CD4-positive, alpha-beta memory T cell (primary cell): ENCODE results near the gene CAMK1G. TPM values are rescaled to one million over a fixed set of nuclear protein-coding genes. Genes with fewer than 3 reads are reported as not detected.
A peak's percentile ranks its signal among the peaks of the same experiment; 100 is the strongest.

Experiments
- CTCF ChIA-PET: fragments of 350-600 bp; sonication (Branson Sonifier 250); formaldehyde crosslinking; loops from one replicate; lab custom pipeline; 2021; ENCODE audit warnings: inconsistent platforms; ENCODE audit not compliant: partially characterized antibody; lab: Charles Lee
- POLR2A ChIA-PET: fragments of 350-600 bp; sonication (Branson Sonifier 250); formaldehyde crosslinking; loops from one replicate; lab custom pipeline; 2021; ENCODE audit not compliant: partially characterized antibody; lab: Charles Lee
- DNase-seq, 5 donors: peaks; one replicate each; pipeline versions ENCODE4 v3.0.0 to v3.0.0-alpha.2; 2020 to 2022; ENCODE audit warnings: mixed read lengths in 1 of 5
- H3K27ac ChIP-seq: one replicate; pipeline ENCODE4 v1.7.0; 2013; ENCODE audit warnings: low read depth, low read length
- H3K27me3 ChIP-seq: 2 replicates; pipeline ENCODE4 v1.7.0; 2013; ENCODE audit warnings: mild to moderate bottlenecking, low read length, moderate library complexity; ENCODE audit not compliant: insufficient read depth
- H3K36me3 ChIP-seq: 2 replicates; pipeline ENCODE4 v1.7.0; 2013; ENCODE audit warnings: mild to moderate bottlenecking, low read length, moderate library complexity; ENCODE audit not compliant: insufficient read depth
- H3K4me1 ChIP-seq: 2 replicates; pipeline ENCODE4 v1.7.0; 2013; ENCODE audit warnings: mild to moderate bottlenecking, low read length, moderate library complexity; ENCODE audit not compliant: insufficient read depth
- H3K4me3 ChIP-seq, 2 donors: one replicate each; pipeline ENCODE4 v1.7.0; 2013; ENCODE audit warnings: low read length in 2 of 2, mild to moderate bottlenecking in 1 of 2
- H3K9me3 ChIP-seq, 2 donors: one replicate each; pipeline ENCODE4 v1.7.0; 2013; ENCODE audit warnings: low read length in 2 of 2, control low read depth in 1 of 2; ENCODE audit not compliant: control insufficient read depth in 1 of 2
- H3K27ac Mint-ChIP-seq, 7 donors: one replicate each; pipeline ENCODE4 v1.8.0; 2020 to 2021; ENCODE audit warnings: mixed read lengths in 7 of 7, mild to moderate bottlenecking in 6 of 7, inconsistent platforms in 3 of 7, moderate library complexity in 3 of 7
- H3K27me3 Mint-ChIP-seq, 2 donors: one replicate each; pipeline ENCODE4 v1.8.0; 2020 to 2021; ENCODE audit warnings: mixed read lengths in 2 of 2
- H3K36me3 Mint-ChIP-seq, 2 donors: one replicate each; pipeline ENCODE4 v1.8.0; 2020 to 2021; ENCODE audit warnings: mixed read lengths in 2 of 2, inconsistent platforms in 1 of 2, mild to moderate bottlenecking in 1 of 2
- H3K4me1 Mint-ChIP-seq, 4 donors: one replicate each; pipeline ENCODE4 v1.8.0; 2020 to 2021; ENCODE audit warnings: mixed read lengths in 4 of 4, mild to moderate bottlenecking in 1 of 4
- H3K4me3 Mint-ChIP-seq, 8 donors: one replicate each; pipeline ENCODE4 v1.8.0; 2020 to 2021; ENCODE audit warnings: mixed read lengths in 8 of 8, mild to moderate bottlenecking in 7 of 8, moderate library complexity in 6 of 8, inconsistent platforms in 3 of 8
- H3K9me3 Mint-ChIP-seq, 8 donors: one replicate each; pipeline ENCODE4 v1.8.0; 2020 to 2021; ENCODE audit warnings: mixed read lengths in 8 of 8, mild to moderate bottlenecking in 5 of 8, inconsistent platforms in 3 of 8, moderate library complexity in 1 of 8
- intact Hi-C: fragments of 100-400 bp; cut with micrococcal nuclease; formaldehyde crosslinking; loops from one replicate; pipeline ENCODE4 v1.15.1; 2023
- polyA plus RNA-seq, 2 donors: library from polyadenylated mRNA; unstranded; fragments of 300-500 nt; fragmentation: Illumina TruSeq; gene quantifications; one replicate each; pipeline ENCODE4 v1.2.3, GENCODE V29; 2021
- total RNA-seq, 2 experiments: library from RNA; stranded (reverse); gene quantifications; one replicate each; pipeline ENCODE4 v1.2.3, GENCODE V29; 2021

Gene CAMK1G
- total and polyA plus RNA-seq, 4 experiments from 2014 or later = not detected

DNA sequence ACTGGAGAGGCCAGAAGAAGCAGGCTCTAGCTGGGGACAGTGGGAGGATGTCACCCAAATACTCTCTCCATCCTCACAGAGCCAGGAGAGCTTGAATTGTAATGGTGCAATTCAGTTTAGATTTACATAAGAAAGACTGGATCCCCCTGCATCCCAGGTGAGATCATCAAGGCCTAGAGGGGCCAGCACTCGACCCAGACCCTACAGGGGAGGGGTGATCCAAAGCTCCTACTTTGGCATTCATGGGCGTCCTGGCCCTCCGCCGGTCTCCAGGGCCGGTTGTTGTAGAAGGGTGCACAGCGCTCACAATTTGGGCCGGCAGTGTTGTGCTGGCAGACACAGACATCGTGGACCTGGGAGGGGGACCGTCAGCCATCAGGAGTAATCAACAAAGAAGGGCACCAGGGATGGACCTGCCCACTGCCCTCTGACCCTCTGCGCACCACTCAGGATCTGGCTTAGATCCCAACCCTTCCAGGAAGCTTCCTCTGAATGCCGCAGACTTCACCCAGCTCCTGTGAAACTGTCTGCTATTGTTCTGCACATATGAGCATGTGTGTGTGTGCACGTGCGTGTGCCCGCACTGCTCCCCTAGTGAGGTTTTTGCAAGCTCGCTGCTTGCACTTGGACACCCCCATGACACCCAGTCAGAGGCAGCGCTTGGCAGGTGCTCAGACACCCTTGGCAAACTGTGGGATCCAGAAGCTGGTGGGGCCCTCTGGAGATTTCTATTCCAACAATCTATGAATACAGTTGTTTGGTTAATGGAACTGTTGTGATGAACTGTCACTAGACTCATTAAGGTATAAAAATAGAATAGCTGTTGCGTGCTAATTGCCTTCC, 47.1 kb downstream of the CAMK1G start:
- Mint-ChIP-seq H3K4me3 (no peak overlapping the region), H3K9me3 (peaks cover 0 to 1% (median 0%) of the 10 kb centered on the region in 8 donors), H3K36me3 (no peaks in the 10 kb centered on the region), H3K27ac (peak overlapping the region in 1 of 7 donors; percentile 68), H3K4me1 (peaks cover 2 to 19% (median 7%) of the 10 kb centered on the region in 4 donors), H3K27me3 (no peaks in the 10 kb centered on the region)
- H3K27me3 ChIP-seq = no peaks in the 10 kb centered on the region
- H3K36me3 ChIP-seq = no peaks in the 10 kb centered on the region
- ChIA-PET POLR2A (no interaction called here), CTCF (interaction anchor here (0.9 to 3.7 kb wide), 10 partner anchors 8 to 64 kb away, joined by 3 to 17 read pairs (median 4); no protein-coding TSS in a partner anchor)
- DNase-seq = no peak
- H3K27ac ChIP-seq = no peak overlapping the region
- peaks cover 4% of the 10 kb centered on the region for H3K4me1 ChIP-seq
- H3K9me3 ChIP-seq = no peaks in the 10 kb centered on the region
- H3K4me3 ChIP-seq = no peak overlapping the region
- intact Hi-C loops = no loop called here

DNA sequence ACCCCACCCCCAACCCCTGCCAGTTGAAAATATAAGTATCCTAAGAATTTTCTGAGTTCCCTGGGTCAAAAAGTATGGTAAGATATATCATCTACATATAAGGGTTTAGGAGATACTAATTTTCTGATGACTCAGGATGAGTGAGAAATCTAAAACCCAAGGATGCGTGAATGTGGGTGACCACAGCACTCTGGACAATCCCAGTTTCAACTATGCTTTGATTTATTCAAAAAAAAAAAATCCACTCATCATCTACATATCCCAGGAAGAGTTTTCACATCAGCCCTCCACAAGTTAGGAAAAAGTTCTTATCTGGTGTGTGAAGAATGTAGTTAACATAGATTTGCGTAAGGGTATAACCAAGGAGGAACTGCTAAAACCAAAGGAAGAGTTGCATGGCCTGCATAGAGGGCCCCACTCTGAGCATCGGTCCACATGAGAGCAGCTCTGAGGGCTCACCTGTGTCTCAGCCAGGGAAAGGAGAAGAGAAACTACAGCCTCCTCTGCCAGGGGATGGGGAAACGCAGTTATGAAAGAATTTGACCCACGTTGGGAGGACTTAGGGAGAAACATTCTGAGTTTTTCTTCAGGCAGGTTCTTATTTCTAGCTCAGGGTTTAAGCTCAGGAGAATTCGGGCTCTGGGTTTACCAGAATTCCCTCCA, 50.0 kb downstream of the CAMK1G start:
- no peaks in the 10 kb centered on the region for H3K9me3 ChIP-seq
- peak overlapping the region in 1 of 7 donors; percentile 36 for H3K27ac Mint-ChIP-seq
- no peaks in the 10 kb centered on the region for H3K27me3 ChIP-seq
- intact Hi-C loops = no loop called here
- H3K36me3 Mint-ChIP-seq = no peaks in the 10 kb centered on the region
- H3K27me3 Mint-ChIP-seq = no peaks in the 10 kb centered on the region
- H3K27ac ChIP-seq = no peak overlapping the region
- no peak for DNase-seq
- H3K4me3 ChIP-seq = no peak overlapping the region
- ChIA-PET POLR2A (no interaction called here), CTCF (no interaction called here)
- peaks cover 1 to 7% (median 4%) of the 10 kb centered on the region in 4 donors for H3K4me1 Mint-ChIP-seq
- H3K4me3 Mint-ChIP-seq = no peak overlapping the region
- no peaks in the 10 kb centered on the region for H3K4me1 ChIP-seq
- H3K9me3 Mint-ChIP-seq = no peaks in the 10 kb centered on the region
- H3K36me3 ChIP-seq = no peaks in the 10 kb centered on the region

DNA sequence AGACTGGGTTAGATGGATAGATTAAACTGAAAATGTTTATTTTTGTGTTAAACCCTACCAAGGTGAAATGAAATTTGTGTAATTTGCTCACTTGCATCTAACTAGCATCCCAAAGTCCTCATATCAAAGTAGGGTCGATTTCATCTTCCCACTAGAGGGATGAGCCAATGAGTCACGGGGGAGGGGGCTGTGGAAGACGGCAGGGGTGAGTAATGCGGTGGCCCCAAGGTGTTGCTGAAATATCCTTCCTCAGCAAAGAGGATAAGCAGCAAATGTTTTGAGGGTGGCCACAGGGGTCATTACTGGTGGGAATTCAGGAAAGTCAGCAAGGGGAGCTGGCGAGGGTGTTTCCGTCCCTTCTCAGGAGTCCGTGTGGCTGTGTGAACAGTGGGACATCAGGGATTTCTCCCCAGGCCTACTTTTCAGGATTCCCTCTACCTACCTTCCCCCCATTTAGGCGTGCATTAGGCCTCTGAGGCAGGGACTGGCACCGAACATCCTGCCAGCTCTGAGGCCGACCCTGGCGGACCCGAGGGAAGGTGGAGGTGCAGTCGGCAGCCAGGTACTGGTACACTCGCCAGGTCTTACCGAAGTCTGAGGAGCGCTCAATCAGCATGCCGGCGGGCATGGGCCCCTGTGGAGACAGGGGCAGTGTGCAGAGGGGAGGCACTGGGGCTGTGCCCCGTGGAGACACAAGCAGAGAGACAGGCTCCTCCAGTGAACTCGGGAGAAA, 50.7 kb downstream of the CAMK1G start:
- Histone ChIP-seq H3K9me3 (no peaks in the 10 kb centered on the region), H3K27me3 (no peaks in the 10 kb centered on the region), H3K4me1 (no peaks in the 10 kb centered on the region), H3K27ac (no peak overlapping the region), H3K4me3 (no peak overlapping the region), H3K36me3 (no peaks in the 10 kb centered on the region)
- intact Hi-C loops = no loop called here
- no peak for DNase-seq
- ChIA-PET CTCF (interaction anchor here (1.0 kb wide), 1 partner anchor 57 kb away, joined by 3 read pairs; no protein-coding TSS in a partner anchor), POLR2A (no interaction called here)
- no peaks in the 10 kb centered on the region for H3K9me3 Mint-ChIP-seq
- H3K27me3 Mint-ChIP-seq = no peaks in the 10 kb centered on the region
- peaks cover 1 to 7% (median 4%) of the 10 kb centered on the region in 4 donors for H3K4me1 Mint-ChIP-seq
- no peak overlapping the region for H3K4me3 Mint-ChIP-seq
- H3K36me3 Mint-ChIP-seq = no peaks in the 10 kb centered on the region
- no peak overlapping the region for H3K27ac Mint-ChIP-seq

DNA sequence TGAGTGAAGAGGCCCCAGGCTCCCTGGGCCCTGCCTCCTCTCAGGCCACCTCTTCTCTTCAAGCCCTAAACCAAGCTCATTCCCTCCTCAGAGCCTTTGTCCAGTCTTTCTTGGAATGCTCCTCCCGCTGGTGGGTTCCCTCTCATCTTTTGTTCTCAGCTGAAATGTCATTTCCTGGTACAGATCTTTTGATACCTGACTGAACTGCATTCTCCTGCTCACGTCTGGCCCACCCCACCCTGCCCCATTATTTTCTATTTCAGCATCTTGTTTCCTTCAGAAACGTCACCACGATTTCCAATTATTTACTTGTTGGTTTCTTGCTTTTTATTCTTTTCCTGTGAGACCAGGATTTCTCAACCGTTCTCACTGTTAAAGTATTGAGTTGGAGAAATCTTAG, 52.3 kb downstream of the CAMK1G start:
- Mint-ChIP-seq H3K36me3 (no peaks in the 10 kb centered on the region), H3K4me1 (peaks cover 1 to 7% (median 4%) of the 10 kb centered on the region in 4 donors), H3K9me3 (no peaks in the 10 kb centered on the region), H3K27me3 (no peaks in the 10 kb centered on the region), H3K27ac (peak overlapping the region in 1 of 7 donors; percentile 43), H3K4me3 (no peak overlapping the region)
- Histone ChIP-seq H3K27me3 (no peaks in the 10 kb centered on the region), H3K4me1 (no peaks in the 10 kb centered on the region), H3K4me3 (no peak overlapping the region), H3K36me3 (no peaks in the 10 kb centered on the region), H3K27ac (no peak overlapping the region), H3K9me3 (no peaks in the 10 kb centered on the region)
- intact Hi-C loops = no loop called here
- CTCF ChIA-PET = interaction anchor here (0.9 kb wide), 1 partner anchor 66 kb away, joined by 3 read pairs; no protein-coding TSS in a partner anchor
- POLR2A ChIA-PET = no interaction called here
- no peak for DNase-seq

DNA sequence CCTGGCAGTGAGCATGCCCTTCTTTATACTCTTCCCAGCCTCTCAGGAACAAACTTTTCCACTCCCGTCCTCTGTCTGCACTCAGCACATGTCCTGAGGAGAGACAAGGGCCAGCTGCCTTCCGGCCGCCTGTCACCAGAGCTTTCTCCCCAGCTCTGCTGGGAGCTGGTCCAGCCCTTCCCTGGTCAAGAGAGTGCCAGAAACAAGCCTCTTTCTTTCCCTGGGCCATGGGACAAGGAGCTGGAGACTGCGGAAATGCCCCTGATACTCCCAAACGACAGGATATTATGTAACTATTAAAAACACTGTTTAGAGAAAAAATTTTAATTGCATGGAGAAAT, 58.3 kb downstream of the CAMK1G start:
- H3K27me3 Mint-ChIP-seq = no peaks in the 10 kb centered on the region
- Histone ChIP-seq H3K27me3 (no peaks in the 10 kb centered on the region), H3K9me3 (no peaks in the 10 kb centered on the region), H3K4me1 (no peaks in the 10 kb centered on the region), H3K4me3 (no peak overlapping the region), H3K27ac (no peak overlapping the region), H3K36me3 (no peaks in the 10 kb centered on the region)
- H3K4me3 Mint-ChIP-seq = no peak overlapping the region
- peak overlapping the region in 1 of 7 donors; percentile 52 for H3K27ac Mint-ChIP-seq
- CTCF ChIA-PET = interaction anchor here (1.0 to 3.9 kb wide), 2 partner anchors 12 to 17 kb away, joined by 4 to 17 read pairs; no protein-coding TSS in a partner anchor
- H3K4me1 Mint-ChIP-seq = peaks cover 0 to 5% (median 1%) of the 10 kb centered on the region in 4 donors
- POLR2A ChIA-PET = no interaction called here
- no peaks in the 10 kb centered on the region for H3K36me3 Mint-ChIP-seq
- no peak for DNase-seq
- H3K9me3 Mint-ChIP-seq = no peaks in the 10 kb centered on the region
- intact Hi-C loops = no loop called here

DNA sequence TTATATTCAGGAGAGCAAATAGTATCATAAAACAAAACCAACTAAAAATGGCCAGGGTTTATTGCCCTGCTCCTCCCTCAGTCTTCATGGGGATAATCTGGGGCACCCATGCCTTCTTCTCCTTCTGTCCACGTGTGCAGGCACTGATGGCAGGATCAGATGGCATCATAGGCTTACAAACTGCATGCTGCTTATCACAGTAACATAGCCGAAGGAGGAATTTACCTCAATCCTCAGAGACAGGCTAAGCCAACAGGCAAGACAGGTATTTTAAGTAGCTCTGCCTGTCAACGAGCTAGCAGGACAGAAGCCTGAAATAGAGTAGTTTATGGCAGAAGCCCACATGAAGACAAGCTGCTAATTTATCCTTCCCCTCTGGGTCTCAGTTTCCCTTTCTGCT, 59.3 kb downstream of the CAMK1G start:
- intact Hi-C loops = no loop called here
- Mint-ChIP-seq H3K4me1 (peaks cover 0 to 5% (median 1%) of the 10 kb centered on the region in 4 donors), H3K27me3 (no peaks in the 10 kb centered on the region), H3K9me3 (no peaks in the 10 kb centered on the region), H3K27ac (no peak overlapping the region), H3K36me3 (no peaks in the 10 kb centered on the region), H3K4me3 (no peak overlapping the region)
- Histone ChIP-seq H3K36me3 (no peaks in the 10 kb centered on the region), H3K4me1 (no peaks in the 10 kb centered on the region), H3K27ac (no peak overlapping the region), H3K27me3 (no peaks in the 10 kb centered on the region), H3K4me3 (no peak overlapping the region), H3K9me3 (no peaks in the 10 kb centered on the region)
- DNase-seq = no peak
- ChIA-PET CTCF (interaction anchor here (1.3 to 3.9 kb wide), 3 partner anchors 13 to 105 kb away, joined by 3 to 17 read pairs (median 3); no protein-coding TSS in a partner anchor), POLR2A (interaction anchor here (1.3 kb wide), 1 partner anchor 127 kb away, joined by 3 read pairs; no protein-coding TSS in a partner anchor)
